Measurements from ENCODE around the gene ANKRD50. TPM values are rescaled to one million over a fixed set of nuclear protein-coding genes. Genes with fewer than 3 reads are reported as not detected.
A peak's percentile ranks its signal among the peaks of the same experiment; 100 is the strongest.

Gene ANKRD50
- total and polyA plus RNA-seq, 2 of the 13 experiments (the other 11 are each of a cell fraction or from before 2014, with no cell fraction given) = 2.4 to 4.4 TPM

GRCh38 chr4:124658795-124659194 is 53.7 kb downstream of the ANKRD50 start:
- Histone ChIP-seq H3K4me3 (replicated peaks in 1 of 3; ENCODE audit: insufficient read depth in 1 of 3, low read depth in 2 of 3, low read length in 3 of 3) (no peak overlapping the region), H3K9me3 (ENCODE audit: low read length) (no peaks in the 10 kb centered on the region), H3K27me3 (ENCODE audit: control insufficient read depth in 1 of 2, insufficient read depth in 2 of 2, low read length in 2 of 2) (no peaks in the 10 kb centered on the region), H3K79me2 (ENCODE audit: insufficient read depth, low read length) (no peaks in the 10 kb centered on the region), H2AFZ (ENCODE audit: low read length) (no peak overlapping the region), H3K36me3 (replicated peaks in 1 of 2; ENCODE audit: control insufficient read depth in 1 of 2, insufficient read depth in 2 of 2, low read length in 2 of 2) (no peaks in the 10 kb centered on the region), H3K9ac (ENCODE audit: insufficient read depth, low read depth, low read length) (no peak overlapping the region), H3K4me2 (ENCODE audit: low read depth, low read length) (no peak overlapping the region), H3K27ac (ENCODE audit: extremely low read length, insufficient read depth, low read length) (no peak overlapping the region), H4K20me1 (ENCODE audit: insufficient read depth, low read length) (no peaks in the 10 kb centered on the region), H3K4me1 (ENCODE audit: insufficient read depth, low read length) (no peaks in the 10 kb centered on the region)
- intact Hi-C loops (cut with micrococcal nuclease; ENCODE audit: unreplicated experiment) = no loop called here
- ATAC-seq (no peak), FAIRE-seq (no peak), DNase-seq (ENCODE audit: low spot score) (no peak)
- no peak for TF ChIP-seq ZFYVE20 (CRISPR knock-in tag; IDR thresholded peaks at IDR 0.05; ENCODE audit: borderline replicate concordance, low read depth)
- TF ChIP-seq PCBP1 (IDR thresholded peaks at IDR 0.05; ENCODE audit: borderline replicate concordance, low read depth, low read length) = 0 out of 2 replicates have a peak, but pooled peaks have one; percentile 83
- no peak for TF ChIP-seq MAZ (IDR thresholded peaks at IDR 0.05; ENCODE audit: borderline replicate concordance, low read depth, low read length)
- no peak for TF ChIP-seq MAZ (CRISPR knock-in tag; IDR thresholded peaks at IDR 0.05; ENCODE audit: low read depth)
- no peak for TF ChIP-seq ZNF382 (CRISPR knock-in tag; IDR thresholded peaks at IDR 0.05; ENCODE audit: borderline replicate concordance)
- no peak for TF ChIP-seq ZNF205 (CRISPR knock-in tag; IDR thresholded peaks at IDR 0.05)
- TF ChIP-seq NFKBIZ (CRISPR knock-in tag; IDR thresholded peaks at IDR 0.05) = no peak
- TF ChIP-seq CEBPB (IDR thresholded peaks at IDR 0.05; ENCODE audit: borderline replicate concordance, low read depth, low read length) = no peak
- TF ChIP-seq TIGD3 (CRISPR knock-in tag; IDR thresholded peaks at IDR 0.05; ENCODE audit: borderline replicate concordance) = no peak
- TF ChIP-seq KAT2B (IDR thresholded peaks at IDR 0.05; ENCODE audit: borderline replicate concordance, low read depth, low read length) = no peak
- TF ChIP-seq MAFF (IDR thresholded peaks at IDR 0.05; ENCODE audit: low read depth, low read length) = no peak
- TF ChIP-seq ZNF430 (CRISPR knock-in tag; IDR thresholded peaks at IDR 0.05) = no peak
- no peak for TF ChIP-seq ZNF614 (CRISPR knock-in tag; IDR thresholded peaks at IDR 0.05; ENCODE audit: borderline replicate concordance)
- TF ChIP-seq ZXDC (CRISPR knock-in tag; IDR thresholded peaks at IDR 0.05) = no peak
- TF ChIP-seq HNRNPK (IDR thresholded peaks at IDR 0.05; ENCODE audit: low read depth, low read length, poor library complexity, severe bottlenecking) = peak; percentile 97
- no peak for TF ChIP-seq ZNF790 (CRISPR knock-in tag; IDR thresholded peaks at IDR 0.05; ENCODE audit: borderline replicate concordance)
- no peak for TF ChIP-seq ZNF468 (CRISPR knock-in tag; IDR thresholded peaks at IDR 0.05)
- no peak for TF ChIP-seq TAF1 (CRISPR knock-in tag; IDR thresholded peaks at IDR 0.05)
- TF ChIP-seq ZNF691 (CRISPR knock-in tag; IDR thresholded peaks at IDR 0.05; ENCODE audit: borderline replicate concordance, low read depth) = no peak
- in situ Hi-C loops (cut with HindIII; ENCODE audit: extremely low pct_ligation_motif_present, low pct_unique_long_range_greater_than_20kb) = no loop called here
- no TSS peak for BruUV-seq (replicated peaks)
- POLR2A ChIA-PET = no interaction called here
- 78% methylated on average over 1 of the region's 1 CpG for WGBS (ENCODE audit: low lambda C conversion rate)
- CTCF ChIA-PET (ENCODE audit: low intra/inter-chr PET ratio, low total read pairs) = no interaction called here
